Activated effector memory CD4-positive, alpha-beta T cell treated with anti-CD3 and anti-CD28 coated beads, Interleukin-2, amount 50 U/mL, for 16 hours (primary cell): Measurements from ENCODE around the gene FASTKD1.
"Not testable (repeated sequence)": the region's sequence is repeated elsewhere in the genome, so short reads cannot be mapped to it uniquely, and the experiment has no call there.

Experiments used
- DNase-seq: peaks from one replicate; pipeline ENCODE4 v3.0.0-alpha.2; 2020

FASTKD1 gene

DNA sequence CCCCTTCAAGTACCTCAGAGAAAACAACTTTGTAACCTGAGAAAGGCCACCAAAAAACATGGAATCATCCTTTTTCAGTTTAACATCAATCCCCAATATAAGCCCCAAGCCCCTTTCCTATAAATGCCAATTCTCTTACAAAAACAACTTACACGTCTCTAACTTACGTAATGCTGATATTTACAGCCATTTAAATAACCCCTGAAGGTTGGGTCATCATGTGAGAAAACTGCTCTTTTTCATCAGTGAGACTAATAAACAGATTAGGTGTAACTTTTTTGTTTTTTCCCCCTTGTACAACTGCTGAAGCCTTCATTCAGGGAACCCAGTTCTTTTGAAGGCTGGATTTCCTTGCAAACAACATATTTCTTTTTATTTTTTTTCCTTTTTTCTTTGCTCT is 3.7 kb downstream of the FASTKD1 start:
- DNase-seq: no peak

DNA sequence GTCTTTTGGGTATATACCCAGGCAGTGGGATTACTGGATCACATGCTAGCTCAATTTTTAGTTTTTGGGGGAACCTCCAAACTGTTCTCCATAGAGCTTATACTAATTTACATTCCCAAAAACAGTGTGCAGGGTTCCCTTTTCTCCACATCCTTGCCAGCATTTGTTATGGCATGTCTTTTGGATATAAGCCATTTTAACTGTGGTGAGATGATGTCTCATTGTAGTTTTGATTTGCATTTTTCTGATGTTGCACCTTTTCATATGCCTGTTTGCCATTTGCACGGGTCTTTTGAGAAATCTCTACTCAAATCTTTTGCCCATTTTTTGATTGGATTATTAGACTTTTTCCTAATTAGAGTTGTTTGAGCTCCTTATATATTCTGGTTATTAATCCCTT is 8.0 kb downstream of the FASTKD1 start:
- no peak for DNase-seq

DNA sequence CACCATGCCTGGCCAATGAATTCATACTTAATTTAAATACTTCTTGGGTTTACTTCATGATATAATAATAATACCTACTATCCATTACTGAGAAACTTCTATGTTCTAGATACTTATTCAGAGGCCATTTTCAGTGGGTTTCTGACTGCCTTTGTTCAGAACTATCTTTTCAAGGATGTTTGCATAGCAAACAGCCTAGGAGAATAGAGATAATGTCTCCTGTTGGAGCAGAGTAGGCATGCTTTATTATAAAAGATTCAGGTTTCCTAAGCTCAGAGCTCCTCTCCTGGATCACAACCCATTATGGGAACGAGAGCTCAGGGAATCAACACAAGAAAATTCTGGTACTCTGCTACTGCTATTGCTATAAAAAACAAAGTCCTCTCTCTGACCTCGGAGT is 11.1 kb downstream of the FASTKD1 start:
- DNase-seq: no peak

DNA sequence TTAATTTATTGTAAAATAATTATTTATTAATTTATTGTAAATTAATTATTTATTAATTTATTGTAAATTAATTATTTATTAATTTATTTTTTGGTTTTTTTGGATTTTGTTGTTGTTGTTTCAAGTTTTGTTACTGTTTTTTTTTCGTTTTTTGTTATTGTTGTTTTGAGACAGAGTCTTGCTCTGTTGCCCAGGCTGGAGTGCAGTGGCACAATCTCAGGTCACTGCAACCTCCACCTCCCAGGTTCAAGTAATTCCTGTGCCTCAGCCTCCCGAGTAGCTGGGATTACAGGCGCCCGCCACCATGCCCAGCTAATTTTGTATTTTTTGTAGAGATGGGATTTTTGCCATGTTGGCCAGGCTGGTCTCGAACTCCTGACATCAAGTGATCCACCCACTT is 11.6 kb downstream of the FASTKD1 start:
- DNase-seq: not testable (repeated sequence)

DNA sequence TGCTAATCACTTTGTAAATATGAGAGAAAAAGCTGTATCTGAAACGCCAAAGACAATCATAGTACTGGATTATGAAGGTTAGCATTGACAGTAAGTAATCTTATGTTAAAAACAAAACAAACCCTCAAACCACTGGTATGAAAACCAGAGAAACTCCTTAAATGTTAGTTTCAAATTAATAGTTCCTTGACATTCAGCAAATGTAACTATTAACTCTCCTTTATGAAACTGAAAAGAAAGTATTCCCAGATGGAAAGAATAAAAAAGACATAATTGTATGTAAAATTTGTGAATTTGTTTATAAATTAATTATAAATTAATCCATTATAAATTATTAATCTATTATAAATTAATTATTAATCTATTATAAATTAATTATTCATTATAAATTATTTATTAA is 12.3 kb downstream of the FASTKD1 start:
- no peak for DNase-seq

DNA sequence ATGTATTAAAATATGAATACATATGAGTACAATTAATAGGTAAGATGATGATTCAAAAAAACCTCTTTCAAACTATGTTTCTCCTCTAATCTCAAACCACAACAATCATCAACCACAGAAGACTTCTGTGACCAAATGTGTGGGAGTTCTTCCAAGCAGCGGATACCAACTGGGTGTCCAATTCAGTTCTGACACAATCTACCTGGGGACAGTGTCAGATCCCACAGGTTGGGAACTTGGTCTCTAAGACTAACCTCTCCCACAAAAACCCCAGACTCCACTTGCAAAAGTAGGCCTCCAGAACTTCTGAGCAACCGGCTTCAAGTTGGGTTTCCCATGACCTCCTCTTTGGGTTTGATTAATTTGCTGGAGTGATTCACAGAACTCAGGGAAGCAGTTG is 26.9 kb downstream of the FASTKD1 start:
- DNase-seq: no peak

DNA sequence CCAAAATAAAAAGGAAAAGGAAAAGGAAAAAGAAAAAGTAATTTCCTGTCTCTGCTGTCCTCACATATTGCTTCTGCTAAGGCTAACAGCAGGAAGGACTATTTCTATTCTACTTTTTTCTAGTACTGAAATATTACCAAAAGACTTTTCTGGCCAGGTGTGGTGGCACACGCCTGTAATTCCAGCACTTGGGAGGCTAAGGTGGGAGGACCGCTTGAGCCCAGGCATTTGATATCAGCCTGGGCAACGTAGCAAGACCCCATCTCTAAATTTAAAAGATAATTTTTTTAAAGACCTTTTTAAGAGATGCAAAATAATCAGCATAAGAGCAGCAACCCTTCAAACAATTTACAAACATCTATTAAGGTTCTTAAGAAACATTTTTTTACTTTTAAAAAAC is 31.2 kb downstream of the FASTKD1 start:
- no peak for DNase-seq

DNA sequence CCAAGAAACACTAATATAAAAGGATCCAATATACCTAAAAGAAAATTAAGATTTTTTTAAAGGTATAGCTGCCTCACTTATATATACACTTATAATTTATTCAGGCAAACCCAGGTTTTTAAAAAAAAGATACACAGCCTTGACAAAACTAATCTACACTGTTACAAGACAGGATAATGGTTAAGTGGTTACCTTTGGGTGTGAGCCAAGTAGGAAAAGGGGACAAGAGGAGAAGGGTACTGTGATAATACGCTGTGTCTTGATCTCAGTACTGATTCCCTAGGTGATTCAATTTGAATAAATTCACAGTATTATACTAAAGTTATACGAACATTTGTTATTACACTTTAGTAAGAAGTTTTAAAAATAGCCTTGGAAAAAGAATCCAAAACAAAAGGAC is 33.5 kb downstream of the FASTKD1 start:
- DNase-seq: no peak

DNA sequence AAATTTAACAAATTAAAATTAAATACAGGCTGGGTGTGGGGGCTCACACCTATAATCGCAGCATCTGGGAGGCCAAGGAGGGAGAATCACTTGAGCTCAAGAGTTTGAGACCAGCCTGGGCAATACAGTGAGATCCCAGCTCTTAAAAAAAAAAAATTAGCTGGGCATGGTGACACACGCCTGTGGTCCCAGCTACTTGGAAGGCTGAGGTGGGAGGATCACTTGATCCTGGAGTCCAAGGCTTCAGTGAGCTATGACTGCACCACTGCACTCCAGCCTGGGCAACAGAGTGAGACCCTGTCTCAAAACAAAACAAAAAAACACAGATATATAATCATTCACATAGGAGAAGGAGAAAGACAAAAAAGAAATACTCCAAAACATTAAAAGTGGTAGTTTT is 34.2 kb downstream of the FASTKD1 start:
- not testable (repeated sequence) for DNase-seq

DNA sequence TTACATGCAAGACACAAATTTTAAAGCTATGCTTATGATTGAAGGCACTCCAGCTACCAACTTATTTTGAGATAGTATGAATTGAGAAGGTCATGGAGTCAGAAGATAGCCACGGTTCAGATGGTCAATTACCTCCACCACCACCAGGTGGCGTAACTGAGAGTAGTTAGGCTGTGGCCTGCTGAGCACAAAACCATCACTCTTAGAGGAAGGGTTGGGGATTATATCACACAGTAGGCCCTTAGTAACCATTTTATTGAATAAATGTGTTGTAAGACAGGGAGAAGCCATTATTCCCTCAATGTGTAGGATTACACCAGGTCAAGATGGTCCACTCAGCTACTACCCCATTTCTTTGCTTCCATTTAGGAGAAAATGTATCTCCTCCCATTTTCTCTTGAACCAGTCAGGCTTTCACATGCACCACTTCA is 45.4 kb downstream of the FASTKD1 start:
- DNase-seq: peak; percentile 89

DNA sequence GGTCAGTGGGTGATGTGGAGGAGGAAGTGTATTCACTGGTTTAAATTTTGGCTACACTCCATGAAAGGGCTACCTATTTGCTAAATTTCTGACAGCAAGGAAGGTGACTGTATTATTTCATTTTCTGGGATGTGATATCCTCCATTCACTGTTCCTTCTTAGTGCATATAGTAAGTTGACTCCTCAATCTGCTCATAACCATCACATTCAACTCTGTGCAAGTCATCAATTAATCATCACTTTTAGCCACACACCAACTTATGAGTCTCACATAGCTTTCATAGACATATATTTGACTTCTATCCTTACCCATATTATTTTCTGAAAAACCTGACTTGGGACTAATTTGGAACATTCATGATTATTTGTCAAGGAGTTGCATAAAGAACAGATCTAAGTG is 47.2 kb downstream of the FASTKD1 start:
- DNase-seq: no peak

DNA sequence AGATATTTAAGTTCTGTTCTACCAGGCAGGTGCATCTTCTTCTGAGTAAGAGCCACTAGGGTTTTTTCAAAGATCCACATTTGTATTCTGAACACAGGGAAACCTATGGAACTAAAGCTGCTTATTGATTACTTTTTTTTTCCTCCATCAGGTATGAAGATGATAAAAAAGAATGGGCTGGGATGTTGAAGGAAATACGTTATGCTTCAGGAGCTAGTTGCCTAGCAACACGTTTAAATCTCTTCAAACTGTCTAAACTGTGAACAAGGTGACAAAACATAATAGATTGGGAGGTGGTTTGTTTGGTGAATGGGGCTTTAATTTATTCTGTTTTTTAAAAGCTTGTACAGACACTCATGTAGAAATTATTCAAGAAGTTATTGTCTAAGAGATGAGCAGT is 48.2 kb downstream of the FASTKD1 start:
- no peak for DNase-seq

DNA sequence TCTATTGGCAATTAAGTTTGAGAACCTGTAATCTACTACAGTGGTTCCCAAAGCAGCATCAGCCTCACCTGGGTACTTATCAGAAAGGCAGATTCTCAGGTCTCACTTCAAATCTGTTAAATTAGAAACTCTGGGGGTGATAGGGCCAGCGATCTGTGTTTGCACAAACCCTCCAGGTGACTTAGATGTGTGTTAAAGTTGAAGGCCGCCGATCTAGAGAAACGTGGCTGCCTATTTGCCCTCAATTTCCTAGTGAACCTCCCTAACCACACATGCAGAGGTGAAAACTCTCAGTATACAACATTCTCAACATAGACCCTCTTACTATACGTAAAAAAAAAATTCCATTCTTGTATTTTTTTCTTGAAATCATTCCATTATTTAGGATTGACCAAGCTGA is 50.0 kb downstream of the FASTKD1 start:
- no peak for DNase-seq

DNA sequence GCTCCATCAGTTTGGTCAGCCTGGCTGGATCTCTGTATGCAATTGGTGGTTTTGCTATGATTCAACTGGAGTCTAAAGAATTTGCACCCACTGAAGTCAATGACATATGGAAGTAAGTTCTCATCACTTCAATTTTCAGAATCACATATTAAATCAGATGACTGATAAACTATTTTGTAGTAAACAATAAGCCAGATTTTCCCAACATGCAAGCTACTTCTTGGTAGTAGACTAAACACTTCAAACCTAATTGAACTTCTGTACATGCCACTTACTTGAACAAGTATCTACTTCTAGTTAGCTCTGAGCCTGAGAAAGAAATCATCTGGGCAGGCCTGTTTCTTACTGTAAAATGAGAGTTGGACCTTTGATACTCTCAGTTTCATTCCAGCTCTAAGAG is 52.8 kb downstream of the FASTKD1 start:
- DNase-seq: no peak

DNA sequence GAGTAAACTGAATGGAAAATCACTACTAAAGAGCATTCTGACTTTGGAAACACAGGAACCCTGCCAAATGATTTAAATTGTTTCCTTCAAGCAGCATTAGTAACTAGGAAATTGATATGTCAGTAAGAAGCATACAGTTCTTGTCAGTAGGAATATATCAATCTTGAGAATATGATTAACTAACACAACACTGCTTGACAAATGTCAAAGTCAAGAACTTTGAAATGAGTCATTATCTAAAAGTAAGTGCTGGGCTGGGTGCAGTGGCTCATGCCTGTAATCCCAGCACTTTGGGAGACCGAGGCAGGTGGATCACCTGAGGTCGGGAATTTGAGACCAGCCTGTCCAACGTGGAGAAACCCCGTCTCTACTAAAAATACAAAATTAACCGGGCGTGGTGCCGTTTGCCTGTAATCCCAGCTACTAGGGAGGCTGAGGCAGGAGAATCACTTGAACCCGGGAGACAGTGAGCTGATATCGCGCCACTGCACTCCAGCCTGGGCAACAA is 57.1 kb downstream of the FASTKD1 start:
- not testable (repeated sequence) for DNase-seq

DNA sequence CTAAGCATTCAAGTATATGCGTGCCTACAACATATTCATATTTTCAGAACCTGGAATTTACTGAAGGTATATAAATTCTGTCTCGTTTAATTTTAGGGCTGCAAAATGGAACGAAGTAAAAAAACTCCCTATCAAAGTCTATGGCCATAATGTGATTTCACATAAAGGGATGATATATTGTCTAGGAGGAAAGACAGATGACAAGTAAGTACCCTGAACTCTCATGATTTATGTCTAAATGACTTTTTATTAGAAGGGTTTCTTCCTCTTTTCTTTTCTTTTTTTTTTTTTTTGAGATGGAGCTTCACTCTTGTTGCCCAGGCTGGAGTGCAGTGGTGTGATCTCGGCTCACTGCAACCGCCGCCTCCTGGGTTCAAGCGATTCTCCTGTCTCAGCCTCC is 58.9 kb downstream of the FASTKD1 start:
- DNase-seq: not testable (repeated sequence)

DNA sequence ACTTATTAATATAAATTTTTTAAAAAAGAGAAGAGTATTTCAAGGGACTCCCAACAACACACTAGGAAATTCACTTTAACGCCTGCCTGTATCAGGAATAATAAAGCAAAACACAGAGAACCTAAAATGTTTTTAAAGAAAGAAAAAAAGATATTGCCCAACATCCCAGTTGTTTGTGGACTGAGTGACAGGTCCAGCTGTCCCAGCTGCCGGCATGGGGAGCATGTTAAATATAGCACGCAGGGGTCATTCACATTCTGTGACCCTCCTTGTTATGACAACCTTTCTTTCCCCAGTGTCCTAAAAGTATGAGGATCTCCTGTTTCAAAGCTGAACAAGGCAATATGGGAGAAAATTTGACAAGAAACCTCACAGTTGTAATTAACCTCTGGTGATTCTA is 59.7 kb downstream of the FASTKD1 start:
- no peak for DNase-seq

DNA sequence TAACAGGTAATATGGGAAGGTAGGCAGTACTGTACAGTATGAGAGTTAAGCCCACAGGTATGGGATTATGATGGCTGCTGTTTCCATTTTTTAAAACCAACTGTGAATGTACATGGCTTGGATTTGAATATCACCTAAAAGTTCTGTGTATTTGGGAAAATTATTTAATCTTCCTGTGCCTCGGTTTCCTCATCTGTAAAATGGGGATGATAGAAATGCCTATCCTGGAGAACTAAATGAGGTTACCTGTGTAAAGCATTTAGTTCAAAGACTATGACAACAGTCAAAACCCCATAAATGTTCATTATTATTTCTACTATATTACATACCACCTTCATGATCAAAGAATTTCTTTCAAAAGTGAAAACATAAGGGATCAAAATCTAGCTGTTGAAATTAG is 60.6 kb downstream of the FASTKD1 start:
- no peak for DNase-seq

DNA sequence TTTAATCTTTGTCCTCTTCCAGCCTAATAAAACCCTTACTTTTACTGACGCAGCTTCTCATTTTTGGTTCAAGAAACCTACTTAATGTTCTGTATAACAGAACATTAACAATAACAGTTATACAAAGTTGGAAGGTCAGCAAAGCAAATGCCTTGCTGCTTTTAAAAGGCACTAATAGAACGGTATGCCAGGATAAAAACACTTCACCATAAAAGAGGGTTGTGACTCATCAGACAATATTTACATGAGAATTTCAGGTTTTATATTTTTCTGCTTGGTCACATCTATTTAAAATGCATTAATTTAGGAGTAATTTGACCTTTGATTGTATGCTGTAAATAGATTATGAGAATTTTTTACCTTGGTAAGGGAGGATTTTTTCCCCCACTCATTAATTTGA is 61.1 kb downstream of the FASTKD1 start:
- no peak for DNase-seq

DNA sequence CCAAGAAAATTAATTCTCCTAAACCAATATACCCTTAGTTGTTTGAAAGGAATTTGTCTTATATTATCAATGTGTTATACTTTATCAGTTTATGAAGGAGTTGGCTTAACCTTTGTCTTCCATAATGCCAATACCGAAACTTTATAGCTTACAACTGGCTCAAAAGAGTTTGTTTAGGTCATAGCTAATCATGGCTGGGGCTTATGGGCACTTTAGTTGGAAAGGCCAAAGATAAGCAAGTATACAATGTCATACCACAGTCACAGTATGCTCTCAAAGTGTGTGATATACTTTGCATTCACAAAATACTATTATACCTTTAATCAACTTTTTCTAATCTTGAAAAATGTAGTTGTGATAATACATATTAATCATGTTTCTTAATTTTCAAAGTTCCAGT is 61.8 kb downstream of the FASTKD1 start:
- DNase-seq: no peak

DNA sequence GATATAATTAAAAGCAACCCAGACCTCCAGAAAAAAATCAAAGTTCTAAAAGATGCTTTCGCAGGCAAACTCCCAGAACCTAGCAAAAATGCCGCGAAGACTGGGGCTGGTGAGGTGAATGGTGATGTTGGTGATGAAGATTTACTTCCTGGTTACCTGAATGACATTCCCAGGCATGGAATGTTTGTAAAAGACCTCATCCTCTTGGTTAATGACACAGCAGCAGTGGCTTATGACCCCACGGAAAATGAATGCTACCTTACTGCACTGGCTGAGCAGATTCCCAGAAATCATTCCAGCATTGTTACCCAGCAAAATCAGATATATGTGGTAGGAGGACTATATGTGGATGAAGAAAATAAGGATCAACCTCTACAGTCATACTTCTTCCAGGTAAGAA is 63.2 kb downstream of the FASTKD1 start:
- DNase-seq: no peak

DNA sequence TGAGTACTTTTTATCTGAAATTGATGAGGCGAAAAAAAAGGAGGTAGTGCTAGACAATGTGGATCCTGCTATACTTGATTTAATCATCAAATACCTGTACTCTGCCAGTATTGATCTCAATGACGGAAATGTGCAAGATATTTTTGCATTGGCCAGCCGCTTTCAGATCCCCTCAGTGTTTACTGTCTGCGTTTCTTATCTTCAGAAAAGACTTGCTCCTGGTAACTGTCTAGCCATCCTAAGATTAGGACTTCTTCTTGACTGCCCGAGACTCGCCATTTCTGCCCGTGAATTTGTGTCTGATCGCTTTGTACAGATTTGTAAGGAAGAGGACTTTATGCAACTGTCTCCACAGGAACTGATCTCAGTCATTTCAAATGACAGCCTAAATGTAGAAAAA is 63.7 kb downstream of the FASTKD1 start:
- no peak for DNase-seq

DNA sequence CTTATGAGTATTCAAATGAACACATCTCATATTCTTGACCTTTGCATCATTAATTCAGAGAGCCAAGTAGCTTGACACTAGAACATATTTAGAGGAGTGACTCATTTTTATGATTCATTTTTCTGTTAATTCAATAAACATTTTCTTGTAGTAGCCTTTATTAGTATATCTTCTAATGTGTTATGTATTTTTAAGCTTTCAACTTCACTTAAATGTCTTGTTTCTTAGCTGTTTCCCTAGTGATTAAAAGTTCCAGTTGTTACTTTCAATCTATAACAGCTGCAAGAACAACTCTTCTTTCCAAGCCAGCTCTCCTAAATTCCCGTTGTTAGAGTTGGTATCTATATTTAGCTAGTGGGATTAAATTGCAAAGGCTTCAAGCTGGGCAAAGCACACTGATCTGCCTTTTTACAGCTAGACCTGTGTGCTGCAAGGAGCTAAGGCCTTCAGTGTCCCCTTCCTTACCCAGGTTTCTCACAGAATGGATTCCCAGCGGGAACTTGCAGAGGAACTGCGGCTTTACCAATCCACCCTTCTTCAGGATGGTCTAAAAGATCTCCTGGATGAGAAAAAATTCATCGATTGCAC is 64.3 kb downstream of the FASTKD1 start, which contains the start of gene KLHL41:
Gene KLHL41, plus strand, starts transcription at position 405 of the 588 bp plus-strand sequence. Its CDS starts 77 bp downstream, at position 482.
- DNase-seq: no peak

DNA sequence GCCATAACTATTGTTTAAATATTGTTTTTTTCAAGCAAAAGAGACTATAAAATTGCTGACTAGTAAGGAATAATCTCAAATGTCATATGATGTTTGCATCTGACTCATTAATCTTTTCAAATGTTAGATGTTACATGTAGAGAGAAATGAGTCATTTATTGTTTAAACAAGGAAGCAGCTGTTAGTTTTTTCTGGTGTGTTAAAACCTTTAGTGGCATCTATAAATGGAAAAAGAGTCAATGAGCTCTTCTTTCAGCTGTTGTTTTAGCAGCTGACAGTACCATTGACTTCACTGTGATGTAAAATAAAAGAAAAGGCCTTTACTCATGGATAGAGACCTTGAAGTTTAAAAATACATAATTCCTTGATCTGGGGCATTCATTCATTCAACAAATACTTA is 66.0 kb downstream of the FASTKD1 start:
- DNase-seq: no peak

DNA sequence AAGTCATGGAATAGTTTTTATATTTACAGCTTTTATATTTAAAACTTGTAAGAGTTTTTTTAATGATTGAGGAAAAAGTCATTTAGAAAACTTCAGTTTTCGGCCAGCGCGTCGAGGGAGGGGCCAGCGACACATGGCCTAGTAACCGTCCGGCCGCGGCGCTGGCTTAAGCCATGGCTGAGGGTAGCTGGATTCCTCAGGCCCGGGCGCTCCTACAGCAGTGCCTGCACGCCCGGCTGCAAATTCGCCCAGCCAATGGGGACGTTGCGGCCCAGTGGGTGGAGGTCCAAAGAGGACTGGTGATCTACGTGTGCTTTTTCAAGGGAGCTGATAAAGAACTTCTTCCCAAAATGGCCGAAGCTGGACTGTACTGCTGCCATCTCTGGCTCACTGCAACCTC is 69.0 kb downstream of the FASTKD1 start:
- DNase-seq: no peak
